ENCODE data around the gene BAIAP2L1. TPM values are rescaled to one million over a fixed set of nuclear protein-coding genes. Genes with fewer than 3 reads are reported as not detected.
A peak's percentile ranks its signal among the peaks of the same experiment; 100 is the strongest.

The BAIAP2L1 gene
- total and polyA plus RNA-seq, 2 experiments from 2014 or later = 24.1 to 38.3 TPM

- Histone ChIP-seq H3K4me1 (ENCODE audit: insufficient read depth) (peaks cover 30% of the 10 kb centered on the region), H3F3A (replicated peaks; ENCODE audit: low read depth) (0 out of 2 replicates have a peak, but pooled peaks cover 4% of the 10 kb centered on the region), H3K27me3 (ENCODE audit: insufficient read depth) (no peaks in the 10 kb centered on the region), H4K20me1 (replicated peaks; ENCODE audit: insufficient read depth) (peaks cover 18% of the 10 kb centered on the region), H3K79me2 (replicated peaks; ENCODE audit: insufficient read depth) (peaks cover 58% of the 10 kb centered on the region), H3K9me2 (ENCODE audit: insufficient read depth) (no peaks in the 10 kb centered on the region), H3K27ac (ENCODE audit: low read depth) (no peak overlapping the region), H3K36me3 (ENCODE audit: insufficient read depth) (no peaks in the 10 kb centered on the region), H2AFZ (no peak overlapping the region), H3K4me2 (no peak overlapping the region), H3K4me3 (no peak overlapping the region)
- DNase-seq (ENCODE audit: low spot score) = no peak
- ATAC-seq = no peak
- H3K4me3 Mint-ChIP-seq = peak overlapping the region; percentile 14; the same call in 1 of the 3 replicates
- peaks cover 36% of the 10 kb centered on the region for H3K4me1 Mint-ChIP-seq
- TF ChIP-seq JUNB (IDR thresholded peaks at IDR 0.05; ENCODE audit: unreplicated experiment) (no peak), ZNF114 (CRISPR knock-in tag; IDR thresholded peaks at IDR 0.05) (no peak), EZH2phosphoT487 (IDR thresholded peaks at IDR 0.05; ENCODE audit: unreplicated experiment) (no peak), CTCF (conservative IDR thresholded peaks at IDR 0.05; ENCODE audit: low read depth in 2 of 2) (no peak), NANOG (IDR thresholded peaks at IDR 0.05; ENCODE audit: borderline replicate concordance) (no peak), EZH2 (IDR thresholded peaks at IDR 0.05; ENCODE audit: low read depth, unreplicated experiment) (no peak), POLR2AphosphoS5 (IDR thresholded peaks at IDR 0.05; ENCODE audit: low read depth) (no peak), STAT1 (IDR thresholded peaks at IDR 0.05; ENCODE audit: unreplicated experiment) (no peak), ZNF462 (CRISPR knock-in tag; IDR thresholded peaks at IDR 0.05) (no peak), CREB1 (CRISPR knock-in tag; IDR thresholded peaks at IDR 0.05; ENCODE audit: low read depth) (no peak), ZNF331 (CRISPR knock-in tag; IDR thresholded peaks at IDR 0.05; ENCODE audit: low read depth) (no peak), REST (IDR thresholded peaks at IDR 0.05; ENCODE audit: unreplicated experiment) (no peak), ETS1 (IDR thresholded peaks at IDR 0.05) (no peak)
- H3K27me3 Mint-ChIP-seq (ENCODE audit: insufficient read depth, low read depth, poor library complexity) = peaks cover 13% of the 10 kb centered on the region
- peaks cover 8% of the 10 kb centered on the region for H3K36me3 Mint-ChIP-seq (ENCODE audit: low read depth)
- no peaks in the 10 kb centered on the region; the same call in 2 of the 3 replicates for H3K9me3 Mint-ChIP-seq
- no peak overlapping the region for H3K27ac Mint-ChIP-seq
These were observed 116.4 kb downstream of the BAIAP2L1 start for GRCh38 chr7:98284335-98285036.

Measured in GM23338 (cell line).